Heart right ventricle (tissue), 16 donors: Measurements from ENCODE around the gene PAFAH1B1. TPM values are rescaled to one million over a fixed set of nuclear protein-coding genes. Genes with fewer than 3 reads are reported as not detected.

ENCODE experiments used
- ATAC-seq, 8 donors: fragments of 200-7000 bp; cut with Tn5 transposase; one replicate each; pipeline ENCODE4 v1.9.1; 2020; ENCODE audit warnings: mild to moderate bottlenecking in 8 of 8, moderate library complexity in 8 of 8, moderate number of reproducible peaks in 1 of 8
- DNase-seq, 2 donors: peaks; one replicate each; pipeline ENCODE4 v3.0.0-alpha.2; 2020
- H3K27ac ChIP-seq, 10 donors: fragments of 200-600 bp; sonication (generic) in 2 of 10; one replicate each; pipeline versions ENCODE4 v1.5.0 to v1.8.0; 2020 to 2022; ENCODE audit warnings: mild to moderate bottlenecking in 3 of 10
- H3K27me3 ChIP-seq, 7 donors: fragments of 200-600 bp; one replicate each; pipeline ENCODE4 v1.8.0; 2021 to 2022; ENCODE audit warnings: mild to moderate bottlenecking in 2 of 7
- H3K36me3 ChIP-seq, 9 donors: fragments of 200-600 bp; sonication (generic) in 1 of 9; one replicate each; pipeline versions ENCODE4 v1.5.0 to v1.8.0; 2020 to 2022; ENCODE audit warnings: mild to moderate bottlenecking in 2 of 9
- H3K4me1 ChIP-seq, 9 donors: fragments of 200-600 bp; sonication (generic) in 1 of 9; one replicate each; pipeline versions ENCODE4 v1.5.0 to v1.8.0; 2020 to 2022; ENCODE audit warnings: mild to moderate bottlenecking in 4 of 9
- H3K4me3 ChIP-seq, 10 donors: fragments of 200-600 bp; sonication (generic) in 2 of 10; one replicate each; pipeline versions ENCODE4 v1.5.0 to v1.8.0; 2020 to 2022; ENCODE audit warnings: mild to moderate bottlenecking in 7 of 10, moderate library complexity in 2 of 10
- H3K9me3 ChIP-seq, 11 donors: fragments of 200-600 bp in 10 of 11; sonication (generic) in 2 of 11; one replicate each; pipeline versions ENCODE4 v1.5.0 to v1.8.0; 2013 to 2022; ENCODE audit warnings: mild to moderate bottlenecking in 2 of 11, control low read depth in 1 of 11, moderate library complexity in 1 of 11
- CTCF ChIP-seq, 9 donors: fragments of 200-600 bp; sonication (generic) in 2 of 9; IDR thresholded peaks; one replicate each; pipeline versions ENCODE4 v1.5.0 to v1.8.0; 2021 to 2022; ENCODE audit warnings: antibody characterized with exemption in 9 of 9, mild to moderate bottlenecking in 5 of 9, moderate library complexity in 1 of 9
- WGBS, 2 donors: extraction: QIAGEN DNeasy Blood & Tissue Kit; methylation state at CpG; one replicate each; pipeline ENCODE4 v1.1.7; 2013; ENCODE audit warnings: inconsistent platforms in 1 of 2; 5-methylcytosine and 5-hydroxymethylcytosine counted together
- intact Hi-C, 10 donors: fragments of 100-400 bp; cut with DNase I; formaldehyde crosslinking; loops; one replicate each; pipeline versions ENCODE4 v1.11.1 to v1.14.2; 2022
- polyA plus RNA-seq, 2 donors: library from polyadenylated mRNA; stranded (reverse); fragments of 200-250 nt; gene quantifications; one replicate each; pipeline ENCODE4 v1.2.3, GENCODE V29; 2013
- total RNA-seq, 10 donors: library from RNA; stranded (reverse); fragmentation: NEBNext Ultra II Directional in 3 of 10; extraction: Animal tissue kit (Norgen Biotek cat#: 25700) in 3 of 10; gene quantifications; one replicate each; pipeline versions ENCODE4 v1.2.1 to v1.2.4, GENCODE V29; 2021 to 2023
- donor health status: Arrhythmogenic right ventricular cardiomyopathy.
- donor health status: ischemic (EF 13 %, LVEDD 7.1; RV severe dilation, severe dysfunction).
- donor health status: healthy with polysubstance abuse.
- donor health status: DM: no; HTN: yes; CAD: no.
- donor health status: DM: no; HTN: no; CAD: no.
- donor health status: ischemic (EF 25% LVEDD 6.9; RV normal size, moderate dysfunction).
- donor health status: ischemic (EF 25% LVEDD 5.7; RV mildly dilated, moderate dysfunction).
- donor health status: healthy.
- donor health status: DM: yes; HTN: yes; CAD: no.
- donor health status: Ischemic cardiomyopathy.
- donor health status: ischemic (EF 35%, LVEDD 5.7; RV mildly dilated, moderate dysfunction).
- donor health status: nonischemic (EF 11% LVEDD 7.7; RV severe dilation, severe dysfunction).
- donor health status: DM: yes; HTN: yes; CAD: no.
- donor health status: PGD.
- donor health status: ischemic (EF 29% LVEDD 5.4; RV normal size, mild dysfunction).
- donor health status: nonischemic (EF 23%, LVEDD 6.1; RV moderate dilation, normal function).

PAFAH1B1 gene
- total and polyA plus RNA-seq, 12 donors = 39.3 to 155 (median 130) TPM

GRCh38 chr17:2549392-2550211, 43.9 kb upstream of the PAFAH1B1 start:
- peaks cover 0 to 6% (median 0%) of the 10 kb centered on the region in 9 donors for H3K4me1 ChIP-seq
- no peak overlapping the region for H3K27ac ChIP-seq
- no peak for TF ChIP-seq CTCF (IDR thresholded peaks at IDR 0.05)
- no peaks in the 10 kb centered on the region for H3K36me3 ChIP-seq
- H3K9me3 ChIP-seq = no peaks in the 10 kb centered on the region
- H3K27me3 ChIP-seq = peaks cover 0 to 16% (median 0%) of the 10 kb centered on the region in 7 donors
- ATAC-seq (no peak), DNase-seq (no peak)
- 87 to 88% methylated on average over 8 of the region's 8 CpGs for WGBS, 2 donors
- no peak overlapping the region for H3K4me3 ChIP-seq
- intact Hi-C loops = no loop called here

GRCh38 chr17:2551493-2551892, 42.0 kb upstream of the PAFAH1B1 start:
- Histone ChIP-seq H3K27me3 (peaks cover 0 to 16% (median 0%) of the 10 kb centered on the region in 7 donors), H3K36me3 (no peaks in the 10 kb centered on the region), H3K27ac (no peak overlapping the region), H3K4me1 (no peaks in the 10 kb centered on the region), H3K4me3 (no peak overlapping the region), H3K9me3 (no peaks in the 10 kb centered on the region)
- 35% methylated on average over 10 of the region's 10 CpGs for WGBS, 2 donors
- ATAC-seq (no peak), DNase-seq (no peak)
- intact Hi-C loops = no loop called here
- no peak for TF ChIP-seq CTCF (IDR thresholded peaks at IDR 0.05)

GRCh38 chr17:2551928-2552327, 41.5 kb upstream of the PAFAH1B1 start:
- intact Hi-C loops = no loop called here

GRCh38 chr17:2560658-2561057, 32.8 kb upstream of the PAFAH1B1 start:
- Histone ChIP-seq H3K4me3 (no peak overlapping the region), H3K27me3 (no peaks in the 10 kb centered on the region), H3K27ac (peak overlapping the region in 1 of 10 donors; percentile 14), H3K4me1 (no peaks in the 10 kb centered on the region), H3K9me3 (peaks cover 0 to 10% (median 4%) of the 10 kb centered on the region in 11 donors), H3K36me3 (no peaks in the 10 kb centered on the region)
- TF ChIP-seq CTCF (IDR thresholded peaks at IDR 0.05) = no peak
- DNase-seq (no peak), ATAC-seq (peak in 2 of 8 donors; percentile 21 to 67)
- 73 to 80% methylated on average over 5 of the region's 5 CpGs for WGBS, 2 donors
- intact Hi-C loops = no loop called here

More at GRCh38 chr17:2551928-2552327, 41.5 kb upstream of the PAFAH1B1 start:
- ATAC-seq (no peak), DNase-seq (no peak)
- Histone ChIP-seq H3K4me3 (no peak overlapping the region), H3K9me3 (no peaks in the 10 kb centered on the region), H3K27me3 (peaks cover 0 to 16% (median 0%) of the 10 kb centered on the region in 7 donors), H3K36me3 (no peaks in the 10 kb centered on the region), H3K27ac (no peak overlapping the region), H3K4me1 (no peaks in the 10 kb centered on the region)
- WGBS, 2 donors = 45 to 50% methylated on average over 9 of the region's 9 CpGs
- TF ChIP-seq CTCF (IDR thresholded peaks at IDR 0.05) = no peak
